Mesenchymal stem cell (in vitro differentiated cells and primary cell): ENCODE data around the gene TUBB3.

ENCODE experiments used
- DNase-seq: peaks from one replicate; pipeline ENCODE4 v3.0.0-alpha.2; 2013
- H2AFZ ChIP-seq: one replicate; pipeline ENCODE4 v1.6.1; 2013; ENCODE audit warnings: low read depth, mild to moderate bottlenecking, control low read depth, inconsistent platforms, low read length, moderate library complexity
- H2AK5ac ChIP-seq: 2 replicates; pipeline ENCODE4 v1.6.1; 2013; ENCODE audit warnings: low read length, moderate library complexity, mild to moderate bottlenecking, inconsistent platforms; ENCODE audit not compliant: severe bottlenecking
- H2BK120ac ChIP-seq: one replicate; pipeline ENCODE4 v1.6.1; 2013; ENCODE audit warnings: low read depth, mild to moderate bottlenecking, inconsistent platforms, low read length, moderate library complexity
- H2BK12ac ChIP-seq, 2 experiments: one replicate each; pipeline ENCODE4 v1.6.1; 2013; ENCODE audit warnings: inconsistent platforms in 2 of 2, low read length in 2 of 2, mild to moderate bottlenecking in 2 of 2, moderate library complexity in 2 of 2, control low read depth in 1 of 2
- H2BK15ac ChIP-seq: one replicate; pipeline ENCODE4 v1.6.1; 2013; ENCODE audit warnings: mild to moderate bottlenecking, low read depth, inconsistent platforms; ENCODE audit not compliant: poor library complexity, severe bottlenecking
- H2BK5ac ChIP-seq: 2 replicates; pipeline ENCODE4 v1.6.1; 2013; ENCODE audit warnings: low read depth, mild to moderate bottlenecking, low read length, control low read depth, inconsistent platforms; ENCODE audit not compliant: poor library complexity, severe bottlenecking
- H3K14ac ChIP-seq, 2 experiments: one replicate each; pipeline ENCODE4 v1.6.1; 2013; ENCODE audit warnings: inconsistent platforms in 2 of 2, low read length in 2 of 2, control low read depth in 1 of 2, mild to moderate bottlenecking in 1 of 2, moderate library complexity in 1 of 2
- H3K18ac ChIP-seq, 2 experiments: one replicate each; pipeline ENCODE4 v1.6.1; 2013; ENCODE audit warnings: inconsistent platforms in 2 of 2, low read length in 2 of 2, control low read depth in 1 of 2, low read depth in 1 of 2, mild to moderate bottlenecking in 1 of 2
- H3K23ac ChIP-seq, 2 experiments: one replicate each; pipeline ENCODE4 v1.6.1; 2013; ENCODE audit warnings: inconsistent platforms in 2 of 2, low read length in 2 of 2, mild to moderate bottlenecking in 2 of 2, moderate library complexity in 2 of 2, control low read depth in 1 of 2
- H3K27ac ChIP-seq: 2 replicates; pipeline ENCODE4 v1.5.1; 2013; ENCODE audit warnings: mild to moderate bottlenecking, moderate library complexity, low read length, control low read depth, inconsistent platforms; ENCODE audit not compliant: poor library complexity, severe bottlenecking
- H3K27me3 ChIP-seq, 2 experiments: 2 replicates each; pipeline versions ENCODE4 v1.6.1 to v1.7.0; 2013; ENCODE audit warnings: low read length in 2 of 2, mild to moderate bottlenecking in 2 of 2, moderate library complexity in 2 of 2, control low read depth in 1 of 2, inconsistent platforms in 1 of 2; ENCODE audit not compliant: control insufficient read depth in 1 of 2, insufficient read depth in 1 of 2
- H3K36me3 ChIP-seq, 2 experiments: 2 replicates each; pipeline versions ENCODE4 v1.6.1 to v1.7.0; 2013; ENCODE audit warnings: low read length in 2 of 2, control low read depth in 1 of 2, inconsistent platforms in 1 of 2, low read depth in 1 of 2, mild to moderate bottlenecking in 1 of 2; ENCODE audit not compliant: insufficient read depth in 2 of 2, control insufficient read depth in 1 of 2
- H3K4ac ChIP-seq, 2 experiments: one replicate each; pipeline ENCODE4 v1.6.1; 2013; ENCODE audit warnings: inconsistent platforms in 2 of 2, low read length in 2 of 2, mild to moderate bottlenecking in 2 of 2, moderate library complexity in 2 of 2, control low read depth in 1 of 2, low read depth in 1 of 2
- H3K4me1 ChIP-seq: 2 replicates; pipeline ENCODE4 v1.6.1; 2013; ENCODE audit warnings: low read depth, low read length, control low read depth; ENCODE audit not compliant: control insufficient read depth, insufficient read depth
- H3K4me2 ChIP-seq: 2 replicates; pipeline ENCODE4 v1.6.1; 2013; ENCODE audit warnings: low read length, mild to moderate bottlenecking, inconsistent platforms; ENCODE audit not compliant: poor library complexity, severe bottlenecking
- H3K4me3 ChIP-seq, 2 experiments: 2 replicates each; pipeline versions ENCODE4 v1.5.1 to v1.7.0; 2013; ENCODE audit warnings: low read length in 2 of 2, mild to moderate bottlenecking in 2 of 2, control low read depth in 1 of 2, low read depth in 1 of 2; ENCODE audit not compliant: insufficient read depth in 1 of 2
- H3K79me1 ChIP-seq: replicated peaks from 2 replicates; pipeline ENCODE4 v1.6.1; 2013; ENCODE audit warnings: mild to moderate bottlenecking, control low read depth, low read length, inconsistent platforms; ENCODE audit not compliant: poor library complexity, severe bottlenecking
- H3K9ac ChIP-seq: 2 replicates; pipeline ENCODE4 v1.7.0; 2013; ENCODE audit warnings: mild to moderate bottlenecking, low read length, moderate library complexity
- H3K9me3 ChIP-seq: 2 replicates; pipeline ENCODE4 v1.7.0; 2013; ENCODE audit warnings: mild to moderate bottlenecking, low read length; ENCODE audit not compliant: control insufficient read depth
- H4K8ac ChIP-seq: one replicate; pipeline ENCODE4 v1.6.1; 2013; ENCODE audit warnings: inconsistent platforms, mild to moderate bottlenecking, low read length, moderate library complexity
- H4K91ac ChIP-seq: one replicate; pipeline ENCODE4 v1.6.1; 2013; ENCODE audit warnings: mild to moderate bottlenecking, low read length, inconsistent platforms
- WGBS: methylation state at CpG from one replicate; pipeline ENCODE4 v1.1.7; 2013; ENCODE audit warnings: mixed read lengths; 5-methylcytosine and 5-hydroxymethylcytosine counted together

Gene TUBB3

GRCh38 chr16:89924297-89924924, 1.3 kb downstream of the TUBB3 start:
- WGBS: 4% methylated on average over 14 of the region's 14 CpGs
- no peak overlapping the region for H2BK15ac ChIP-seq
- H3K9ac ChIP-seq: peak overlapping the region; percentile 84
- H2AFZ ChIP-seq: no peak overlapping the region
- no peak overlapping the region for H3K27ac ChIP-seq
- peaks cover 16% of the 10 kb centered on the region for H3K79me1 ChIP-seq
- peak overlapping the region; percentile 95 for H3K4me2 ChIP-seq
- H2AK5ac ChIP-seq: no peak overlapping the region
- H3K4me3 ChIP-seq: peak overlapping the region; percentile 79 to 86
- no peak overlapping the region for H2BK120ac ChIP-seq
- H3K4me1 ChIP-seq: peaks cover 52% of the 10 kb centered on the region
- no peaks in the 10 kb centered on the region for H3K9me3 ChIP-seq
- H2BK12ac ChIP-seq: no peak overlapping the region
- H4K91ac ChIP-seq: no peak overlapping the region
- H3K36me3 ChIP-seq: peaks cover 14 to 20% of the 10 kb centered on the region in 2 experiments
- no peak overlapping the region for H4K8ac ChIP-seq
- H3K14ac ChIP-seq: peak overlapping the region in 1 of 2 experiments; percentile 83
- no peak overlapping the region for H3K4ac ChIP-seq
- peak overlapping the region in 1 of 2 experiments; percentile 42 for H3K18ac ChIP-seq
- peak; percentile 75 for DNase-seq
- no peak overlapping the region for H2BK5ac ChIP-seq
- H3K23ac ChIP-seq: peak overlapping the region in 1 of 2 experiments; percentile 53
- no peaks in the 10 kb centered on the region for H3K27me3 ChIP-seq

GRCh38 chr16:89924925-89925307, 1.8 kb downstream of the TUBB3 start:
- no peak overlapping the region for H2AFZ ChIP-seq
- no peaks in the 10 kb centered on the region for H3K9me3 ChIP-seq
- H3K79me1 ChIP-seq: peaks cover 15% of the 10 kb centered on the region
- no peak overlapping the region for H2BK120ac ChIP-seq
- 33% methylated on average over 3 of the region's 4 CpGs for WGBS
- H3K4me1 ChIP-seq: peaks cover 47% of the 10 kb centered on the region
- H3K27ac ChIP-seq: no peak overlapping the region
- peak overlapping the region; percentile 96 for H3K4me2 ChIP-seq
- no peak overlapping the region for H3K4ac ChIP-seq
- no peak overlapping the region for H2BK5ac ChIP-seq
- H4K91ac ChIP-seq: no peak overlapping the region
- H3K18ac ChIP-seq: no peak overlapping the region
- no peak overlapping the region for H3K14ac ChIP-seq
- H3K27me3 ChIP-seq: no peaks in the 10 kb centered on the region
- no peak overlapping the region for H2BK12ac ChIP-seq
- no peak overlapping the region for H3K23ac ChIP-seq
- H3K4me3 ChIP-seq: peak overlapping the region; percentile 79 to 86
- no peak overlapping the region for H4K8ac ChIP-seq
- H3K36me3 ChIP-seq: peaks cover 20% of the 10 kb centered on the region in 2 experiments
- no peak overlapping the region for H2AK5ac ChIP-seq
- DNase-seq: no peak
- no peak overlapping the region for H2BK15ac ChIP-seq
- peak overlapping the region; percentile 84 for H3K9ac ChIP-seq

GRCh38 chr16:89925596-89926079, 2.5 kb downstream of the TUBB3 start:
- Histone ChIP-seq H4K91ac (no peak overlapping the region), H3K23ac (peak overlapping the region in 1 of 2 experiments; percentile 48), H3K4me2 (peak overlapping the region; percentile 96), H3K27ac (no peak overlapping the region), H3K9ac (peak overlapping the region; percentile 84), H3K4me3 (peak overlapping the region; percentile 59 to 86), H3K18ac (no peak overlapping the region), H3K4ac (no peak overlapping the region), H3K14ac (peak overlapping the region in 1 of 2 experiments; percentile 86), H2AFZ (no peak overlapping the region), H3K9me3 (no peaks in the 10 kb centered on the region), H2BK5ac (no peak overlapping the region), H2BK120ac (no peak overlapping the region), H3K36me3 (peaks cover 19 to 26% of the 10 kb centered on the region in 2 experiments), H3K27me3 (no peaks in the 10 kb centered on the region), H3K79me1 (peaks cover 17% of the 10 kb centered on the region), H2BK15ac (no peak overlapping the region), H3K4me1 (peaks cover 40% of the 10 kb centered on the region), H2BK12ac (no peak overlapping the region), H2AK5ac (no peak overlapping the region), H4K8ac (no peak overlapping the region)
- peak; percentile 61 for DNase-seq
- WGBS: 1% methylated on average over 41 of the region's 42 CpGs

- Histone ChIP-seq H3K27ac (no peak overlapping the region), H3K4me1 (peaks cover 7% of the 10 kb centered on the region), H3K27me3 (no peaks in the 10 kb centered on the region), H2BK15ac (no peak overlapping the region), H2BK12ac (no peak overlapping the region), H3K18ac (no peak overlapping the region), H2AFZ (no peak overlapping the region), H2BK5ac (no peak overlapping the region), H3K36me3 (peaks cover 71 to 80% of the 10 kb centered on the region in 2 experiments), H3K4me3 (no peak overlapping the region), H4K8ac (no peak overlapping the region), H3K14ac (no peak overlapping the region), H2BK120ac (no peak overlapping the region), H2AK5ac (no peak overlapping the region), H3K79me1 (peaks cover 25% of the 10 kb centered on the region), H3K4me2 (no peak overlapping the region), H4K91ac (no peak overlapping the region), H3K4ac (no peak overlapping the region), H3K9ac (no peak overlapping the region), H3K23ac (no peak overlapping the region), H3K9me3 (no peaks in the 10 kb centered on the region)
- WGBS: 93% methylated on average over 16 of the region's 16 CpGs
- no peak for DNase-seq
Observed at GRCh38 chr16:89931305-89931896, 8.3 kb downstream of the TUBB3 start.
